Activated naive CD8-positive, alpha-beta T cell (primary cell): ENCODE measurements around the gene MPC2.
"Not testable (repeated sequence)": the region's sequence is repeated elsewhere in the genome, so short reads cannot be mapped to it uniquely, and the experiment has no call there.

Experiments used
- H3K27ac Mint-ChIP-seq: one replicate; pipeline ENCODE4 v1.8.0; 2021; ENCODE audit warnings: mixed read lengths
- H3K27me3 Mint-ChIP-seq: one replicate; pipeline ENCODE4 v1.8.0; 2021; ENCODE audit warnings: mixed read lengths
- H3K36me3 Mint-ChIP-seq: one replicate; pipeline ENCODE4 v1.8.0; 2021; ENCODE audit warnings: mixed read lengths
- H3K4me1 Mint-ChIP-seq: one replicate; pipeline ENCODE4 v1.8.0; 2021; ENCODE audit warnings: low read depth, mixed read lengths
- H3K4me3 Mint-ChIP-seq: one replicate; pipeline ENCODE4 v1.8.0; 2021; ENCODE audit warnings: mild to moderate bottlenecking, mixed read lengths
- H3K9me3 Mint-ChIP-seq: one replicate; pipeline ENCODE4 v1.8.0; 2021; ENCODE audit warnings: low read depth, mixed read lengths

MPC2 gene

GRCh38 chr1:167904652-167905130, 32.2 kb downstream of the MPC2 start:
- no peaks in the 10 kb centered on the region for H3K9me3 Mint-ChIP-seq
- H3K36me3 Mint-ChIP-seq = no peaks in the 10 kb centered on the region
- no peak overlapping the region for H3K4me3 Mint-ChIP-seq
- H3K27me3 Mint-ChIP-seq = peaks cover 3% of the 10 kb centered on the region
- no peaks in the 10 kb centered on the region for H3K4me1 Mint-ChIP-seq
- H3K27ac Mint-ChIP-seq = no peak overlapping the region

- no peaks in the 10 kb centered on the region for H3K36me3 Mint-ChIP-seq
- H3K4me3 Mint-ChIP-seq = no peak overlapping the region
- H3K27me3 Mint-ChIP-seq = peaks cover 1% of the 10 kb centered on the region
- H3K9me3 Mint-ChIP-seq = no peaks in the 10 kb centered on the region
- no peaks in the 10 kb centered on the region for H3K4me1 Mint-ChIP-seq
- no peak overlapping the region for H3K27ac Mint-ChIP-seq
Observed at GRCh38 chr1:167900907-167901306, 36.0 kb downstream of the MPC2 start.

GRCh38 chr1:167899253-167899681, 37.6 kb downstream of the MPC2 start:
- H3K4me1 Mint-ChIP-seq = no peaks in the 10 kb centered on the region
- no peaks in the 10 kb centered on the region for H3K36me3 Mint-ChIP-seq
- no peaks in the 10 kb centered on the region for H3K27me3 Mint-ChIP-seq
- no peaks in the 10 kb centered on the region for H3K9me3 Mint-ChIP-seq
- no peak overlapping the region for H3K4me3 Mint-ChIP-seq
- no peak overlapping the region for H3K27ac Mint-ChIP-seq

GRCh38 chr1:167898578-167899222, 38.2 kb downstream of the MPC2 start:
- Mint-ChIP-seq H3K4me1 (no peaks in the 10 kb centered on the region), H3K9me3 (no peaks in the 10 kb centered on the region), H3K36me3 (no peaks in the 10 kb centered on the region), H3K4me3 (no peak overlapping the region), H3K27me3 (no peaks in the 10 kb centered on the region), H3K27ac (no peak overlapping the region)

GRCh38 chr1:167893798-167894197, 43.1 kb downstream of the MPC2 start:
- H3K9me3 Mint-ChIP-seq = no peaks in the 10 kb centered on the region

GRCh38 chr1:167890400-167890799, 46.5 kb downstream of the MPC2 start:
- H3K36me3 Mint-ChIP-seq = no peaks in the 10 kb centered on the region
- no peak overlapping the region for H3K4me3 Mint-ChIP-seq
- no peak overlapping the region for H3K27ac Mint-ChIP-seq
- peaks cover 6% of the 10 kb centered on the region for H3K9me3 Mint-ChIP-seq
- H3K27me3 Mint-ChIP-seq = no peaks in the 10 kb centered on the region
- no peaks in the 10 kb centered on the region for H3K4me1 Mint-ChIP-seq

More at GRCh38 chr1:167893798-167894197, 43.1 kb downstream of the MPC2 start:
- H3K27ac Mint-ChIP-seq = no peak overlapping the region
- H3K4me1 Mint-ChIP-seq = no peaks in the 10 kb centered on the region
- no peak overlapping the region for H3K4me3 Mint-ChIP-seq
- no peaks in the 10 kb centered on the region for H3K36me3 Mint-ChIP-seq
- H3K27me3 Mint-ChIP-seq = no peaks in the 10 kb centered on the region

GRCh38 chr1:167887187-167887586, 49.7 kb downstream of the MPC2 start:
- H3K9me3 Mint-ChIP-seq = peaks cover 11% of the 10 kb centered on the region
- not testable (repeated sequence) for H3K36me3 Mint-ChIP-seq, H3K27me3 Mint-ChIP-seq, H3K4me3 Mint-ChIP-seq, H3K27ac Mint-ChIP-seq, H3K4me1 Mint-ChIP-seq

- no peak overlapping the region for H3K4me3 Mint-ChIP-seq
- H3K9me3 Mint-ChIP-seq = peaks cover 5% of the 10 kb centered on the region
- no peaks in the 10 kb centered on the region for H3K4me1 Mint-ChIP-seq
- no peak overlapping the region for H3K27ac Mint-ChIP-seq
- H3K27me3 Mint-ChIP-seq = peaks cover 4% of the 10 kb centered on the region
- H3K36me3 Mint-ChIP-seq = peaks cover 5% of the 10 kb centered on the region
Observed at GRCh38 chr1:167882376-167882775, 54.5 kb downstream of the MPC2 start.

- H3K36me3 Mint-ChIP-seq = peaks cover 5% of the 10 kb centered on the region
- H3K27ac Mint-ChIP-seq = no peak overlapping the region
- H3K4me1 Mint-ChIP-seq = no peaks in the 10 kb centered on the region
- H3K27me3 Mint-ChIP-seq = peaks cover 4% of the 10 kb centered on the region
- H3K9me3 Mint-ChIP-seq = peaks cover 5% of the 10 kb centered on the region
- H3K4me3 Mint-ChIP-seq = no peak overlapping the region
Observed at GRCh38 chr1:167881786-167882185, 55.1 kb downstream of the MPC2 start.

GRCh38 chr1:167881069-167881468, 55.8 kb downstream of the MPC2 start:
- peaks cover 5% of the 10 kb centered on the region for H3K9me3 Mint-ChIP-seq
- H3K4me1 Mint-ChIP-seq = no peaks in the 10 kb centered on the region
- H3K27me3 Mint-ChIP-seq = peaks cover 4% of the 10 kb centered on the region
- peaks cover 5% of the 10 kb centered on the region for H3K36me3 Mint-ChIP-seq
- no peak overlapping the region for H3K4me3 Mint-ChIP-seq
- no peak overlapping the region for H3K27ac Mint-ChIP-seq

GRCh38 chr1:167880580-167881021, 56.3 kb downstream of the MPC2 start:
- Mint-ChIP-seq H3K4me3 (no peak overlapping the region), H3K27me3 (peaks cover 4% of the 10 kb centered on the region), H3K4me1 (no peaks in the 10 kb centered on the region), H3K27ac (no peak overlapping the region), H3K36me3 (peaks cover 5% of the 10 kb centered on the region), H3K9me3 (peaks cover 5% of the 10 kb centered on the region)

GRCh38 chr1:167879508-167879907, 57.4 kb downstream of the MPC2 start:
- Mint-ChIP-seq H3K9me3 (no peaks in the 10 kb centered on the region), H3K4me3 (no peak overlapping the region), H3K4me1 (no peaks in the 10 kb centered on the region), H3K27ac (no peak overlapping the region), H3K27me3 (no peaks in the 10 kb centered on the region), H3K36me3 (no peaks in the 10 kb centered on the region)

GRCh38 chr1:167878372-167879160, 58.3 kb downstream of the MPC2 start:
- Mint-ChIP-seq H3K9me3 (no peaks in the 10 kb centered on the region), H3K27ac (no peak overlapping the region), H3K4me1 (no peaks in the 10 kb centered on the region), H3K27me3 (no peaks in the 10 kb centered on the region), H3K36me3 (no peaks in the 10 kb centered on the region), H3K4me3 (no peak overlapping the region)

- Mint-ChIP-seq H3K9me3 (no peaks in the 10 kb centered on the region), H3K27ac (no peak overlapping the region), H3K4me3 (no peak overlapping the region), H3K27me3 (no peaks in the 10 kb centered on the region), H3K36me3 (no peaks in the 10 kb centered on the region), H3K4me1 (no peaks in the 10 kb centered on the region)
Observed at GRCh38 chr1:167876597-167877175, 60.2 kb downstream of the MPC2 start.

GRCh38 chr1:167871331-167871730, 65.5 kb downstream of the MPC2 start:
- Mint-ChIP-seq H3K36me3 (no peaks in the 10 kb centered on the region), H3K27me3 (no peaks in the 10 kb centered on the region), H3K4me1 (no peaks in the 10 kb centered on the region), H3K4me3 (no peak overlapping the region), H3K9me3 (no peaks in the 10 kb centered on the region), H3K27ac (no peak overlapping the region)
